ENCODE measurements around the gene FAM131C.
"Not testable (repeated sequence)": the region's sequence is repeated elsewhere in the genome, so short reads cannot be mapped to it uniquely, and the experiment has no call there.

FAM131C gene

DNA sequence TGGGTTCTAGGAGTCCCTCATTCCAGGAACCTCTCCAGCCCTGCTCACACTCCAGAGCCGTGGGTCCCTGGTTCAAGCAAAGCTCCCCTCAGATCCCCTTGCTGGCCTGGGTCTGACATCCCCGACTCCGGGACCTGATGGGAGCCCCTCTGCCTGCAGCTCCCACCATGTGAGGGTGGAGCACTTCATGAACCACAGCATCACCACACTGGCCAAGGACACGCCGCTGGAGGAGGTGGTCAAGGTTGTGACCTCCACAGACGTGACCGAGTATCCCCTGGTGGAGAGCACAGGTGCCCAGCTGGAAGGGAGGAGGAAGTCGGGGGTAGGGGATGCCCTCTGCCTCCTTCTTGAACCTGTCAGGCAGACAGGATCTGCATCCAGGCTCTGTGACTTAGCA is 41.9 kb downstream of the FAM131C start:
- DNase-seq (ENCODE audit: low spot score), result no peak
- Histone ChIP-seq H3K79me1 (ENCODE audit: low read depth, low read length) (no peaks in the 10 kb centered on the region), H3K4me2 (ENCODE audit: insufficient read depth, low read length, poor library complexity, severe bottlenecking) (no peak overlapping the region), H3K27ac (replicated peaks; ENCODE audit: low read length) (no peak overlapping the region), H3K27me3 (ENCODE audit: control insufficient read depth in 3 of 3, insufficient read depth in 3 of 3, low read depth in 1 of 3, low read length in 3 of 3) (peaks cover 0 to 13% (median 0%) of the 10 kb centered on the region in 3 experiments), H2BK12ac (ENCODE audit: low read length) (no peak overlapping the region), H3K36me3 (replicated peaks in 1 of 2; ENCODE audit: control insufficient read depth in 2 of 2, insufficient read depth in 2 of 2, low read length in 2 of 2) (no peaks in the 10 kb centered on the region), H3K4me3 (ENCODE audit: low read length in 2 of 2) (no peak overlapping the region), H3K9ac (ENCODE audit: low read depth, low read length, poor library complexity) (no peak overlapping the region), H3K9me3 (replicated peaks in 1 of 2; ENCODE audit: control insufficient read depth in 2 of 2, insufficient read depth in 1 of 2, low read depth in 1 of 2, low read length in 2 of 2) (no peaks in the 10 kb centered on the region), H3K4me1 (ENCODE audit: control insufficient read depth in 2 of 2, insufficient read depth in 1 of 2, low read depth in 1 of 2, low read length in 2 of 2) (peaks cover 3 to 8% of the 10 kb centered on the region in 2 donors), H3K23ac (ENCODE audit: low read depth, low read length, poor library complexity) (no peak overlapping the region), H2BK5ac (ENCODE audit: low read length) (no peak overlapping the region), H3K4ac (ENCODE audit: low read length) (no peak overlapping the region), H2BK120ac (ENCODE audit: low read depth, low read length) (no peak overlapping the region), H2BK15ac (ENCODE audit: low read length) (no peak overlapping the region), H4K91ac (ENCODE audit: low read depth, low read length, poor library complexity) (no peak overlapping the region), H4K8ac (ENCODE audit: low read depth, low read length) (no peak overlapping the region), H3K18ac (ENCODE audit: low read length) (no peak overlapping the region), H2AK5ac (ENCODE audit: low read depth, low read length) (no peak overlapping the region), H2AFZ (ENCODE audit: low read length) (no peak overlapping the region), H3K14ac (ENCODE audit: low read length) (no peak overlapping the region)
- no CpG with 5 or more reads among the region's 8 CpGs for WGBS, 2 donors (ENCODE audit: extremely low coverage in 2 of 2, insufficient read length in 2 of 2, insufficient replicate concordance in 1 of 2)

- H4K91ac ChIP-seq (ENCODE audit: low read depth, low read length, poor library complexity), result no peak overlapping the region
- no peaks in the 10 kb centered on the region for H3K36me3 ChIP-seq (replicated peaks in 1 of 2; ENCODE audit: control insufficient read depth in 2 of 2, insufficient read depth in 2 of 2, low read length in 2 of 2)
- no peak overlapping the region for H3K27ac ChIP-seq (replicated peaks; ENCODE audit: low read length)
- no peak overlapping the region for H2BK120ac ChIP-seq (ENCODE audit: low read depth, low read length)
- no peak overlapping the region for H3K14ac ChIP-seq (ENCODE audit: low read length)
- H2BK5ac ChIP-seq (ENCODE audit: low read length), result no peak overlapping the region
- no peak overlapping the region for H2AFZ ChIP-seq (ENCODE audit: low read length)
- no peak overlapping the region for H2BK15ac ChIP-seq (ENCODE audit: low read length)
- H4K8ac ChIP-seq (ENCODE audit: low read depth, low read length), result no peak overlapping the region
- no peak overlapping the region for H3K4me2 ChIP-seq (ENCODE audit: insufficient read depth, low read length, poor library complexity, severe bottlenecking)
- no peak overlapping the region for H3K4me3 ChIP-seq (ENCODE audit: low read length in 2 of 2)
- no peak overlapping the region for H3K4ac ChIP-seq (ENCODE audit: low read length)
- H3K4me1 ChIP-seq (ENCODE audit: control insufficient read depth in 2 of 2, insufficient read depth in 1 of 2, low read depth in 1 of 2, low read length in 2 of 2), result peaks cover 3 to 8% of the 10 kb centered on the region in 2 donors
- H2BK12ac ChIP-seq (ENCODE audit: low read length), result no peak overlapping the region
- H3K23ac ChIP-seq (ENCODE audit: low read depth, low read length, poor library complexity), result peak overlapping the region; percentile 6
- no peaks in the 10 kb centered on the region for H3K9me3 ChIP-seq (replicated peaks in 1 of 2; ENCODE audit: control insufficient read depth in 2 of 2, insufficient read depth in 1 of 2, low read depth in 1 of 2, low read length in 2 of 2)
- no CpG with 5 or more reads among the region's 1 CpG for WGBS, 2 donors (ENCODE audit: extremely low coverage in 2 of 2, insufficient read length in 2 of 2, insufficient replicate concordance in 1 of 2)
- peak overlapping the region; percentile 10 for H2AK5ac ChIP-seq (ENCODE audit: low read depth, low read length)
- H3K18ac ChIP-seq (ENCODE audit: low read length), result no peak overlapping the region
- H3K79me1 ChIP-seq (ENCODE audit: low read depth, low read length), result no peaks in the 10 kb centered on the region
- no peak overlapping the region for H3K9ac ChIP-seq (ENCODE audit: low read depth, low read length, poor library complexity)
- no peak for DNase-seq (ENCODE audit: low spot score)
- peaks cover 0 to 22% (median 0%) of the 10 kb centered on the region in 3 experiments for H3K27me3 ChIP-seq (ENCODE audit: control insufficient read depth in 3 of 3, insufficient read depth in 3 of 3, low read depth in 1 of 3, low read length in 3 of 3)
Measured at GRCh38 chr1:16029288-16029687, 44.2 kb downstream of the FAM131C start.

- not testable (repeated sequence) for H3K9me3 ChIP-seq (replicated peaks in 1 of 2; ENCODE audit: control insufficient read depth in 2 of 2, insufficient read depth in 1 of 2, low read depth in 1 of 2, low read length in 2 of 2); H2BK120ac ChIP-seq (ENCODE audit: low read depth, low read length); H4K91ac ChIP-seq (ENCODE audit: low read depth, low read length, poor library complexity); H3K79me1 ChIP-seq (ENCODE audit: low read depth, low read length); H2BK12ac ChIP-seq (ENCODE audit: low read length); DNase-seq (ENCODE audit: low spot score); H3K27ac ChIP-seq (replicated peaks; ENCODE audit: low read length); H2BK15ac ChIP-seq (ENCODE audit: low read length); H3K4me1 ChIP-seq (ENCODE audit: control insufficient read depth in 2 of 2, insufficient read depth in 1 of 2, low read depth in 1 of 2, low read length in 2 of 2); H2BK5ac ChIP-seq (ENCODE audit: low read length); H3K23ac ChIP-seq (ENCODE audit: low read depth, low read length, poor library complexity); H3K18ac ChIP-seq (ENCODE audit: low read length); H2AK5ac ChIP-seq (ENCODE audit: low read depth, low read length); H3K4me3 ChIP-seq (ENCODE audit: low read length in 2 of 2); H3K9ac ChIP-seq (ENCODE audit: low read depth, low read length, poor library complexity); H3K36me3 ChIP-seq (replicated peaks in 1 of 2; ENCODE audit: control insufficient read depth in 2 of 2, insufficient read depth in 2 of 2, low read length in 2 of 2); H3K14ac ChIP-seq (ENCODE audit: low read length); H4K8ac ChIP-seq (ENCODE audit: low read depth, low read length); H3K4ac ChIP-seq (ENCODE audit: low read length); H2AFZ ChIP-seq (ENCODE audit: low read length); H3K4me2 ChIP-seq (ENCODE audit: insufficient read depth, low read length, poor library complexity, severe bottlenecking)
- no CpG with 5 or more reads among the region's 13 CpGs for WGBS, 2 donors (ENCODE audit: extremely low coverage in 2 of 2, insufficient read length in 2 of 2, insufficient replicate concordance in 1 of 2)
- H3K27me3 ChIP-seq (ENCODE audit: control insufficient read depth in 3 of 3, insufficient read depth in 3 of 3, low read depth in 1 of 3, low read length in 3 of 3), result peaks cover 0 to 26% (median 0%) of the 10 kb centered on the region in 3 experiments
Measured at GRCh38 chr1:16029003-16029268, 44.5 kb downstream of the FAM131C start.

DNA sequence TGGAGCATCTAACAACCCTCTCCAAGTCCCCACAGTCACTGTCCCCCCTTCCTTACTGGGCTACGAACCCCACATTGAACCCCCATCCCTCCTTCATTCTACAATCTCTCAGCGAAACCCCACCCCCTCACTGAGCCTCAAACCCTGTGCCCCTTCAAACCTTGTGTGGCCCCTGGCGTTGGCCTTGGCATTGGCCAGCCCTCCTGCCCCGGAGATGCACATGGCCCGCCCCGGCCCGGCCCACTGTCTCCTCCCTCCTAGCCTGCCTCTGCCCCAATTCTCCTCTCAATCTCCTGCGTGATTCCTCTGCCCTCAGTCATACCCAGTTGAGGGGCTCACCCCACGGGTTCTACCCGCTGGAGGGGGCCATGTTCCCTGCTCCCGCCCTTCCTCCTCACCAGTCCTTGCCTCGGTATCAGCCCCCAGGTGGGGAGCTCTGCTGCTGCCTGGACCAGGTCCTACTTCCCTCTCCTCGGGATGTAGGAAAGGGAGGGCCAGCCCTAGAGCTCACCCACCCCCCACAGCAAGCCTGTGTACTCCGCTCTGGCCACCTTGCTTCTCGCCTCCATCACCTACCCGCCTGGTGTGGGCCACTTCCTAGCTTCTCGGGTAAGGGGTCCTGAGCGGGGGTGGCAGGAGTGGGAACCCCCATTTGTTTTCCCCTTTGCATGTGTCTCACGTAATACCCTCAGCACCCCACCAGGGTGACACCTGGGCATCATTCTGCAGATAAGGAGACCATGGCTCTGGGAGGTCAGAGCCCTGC is 45.0 kb downstream of the FAM131C start:
- H3K4me1 ChIP-seq (ENCODE audit: control insufficient read depth in 2 of 2, insufficient read depth in 1 of 2, low read depth in 1 of 2, low read length in 2 of 2), result peaks cover 3 to 8% of the 10 kb centered on the region in 2 donors
- H3K79me1 ChIP-seq (ENCODE audit: low read depth, low read length), result no peaks in the 10 kb centered on the region
- H3K27me3 ChIP-seq (ENCODE audit: control insufficient read depth in 3 of 3, insufficient read depth in 3 of 3, low read depth in 1 of 3, low read length in 3 of 3), result peaks cover 0 to 31% (median 0%) of the 10 kb centered on the region in 3 experiments
- H2BK12ac ChIP-seq (ENCODE audit: low read length), result no peak overlapping the region
- no peak overlapping the region for H3K14ac ChIP-seq (ENCODE audit: low read length)
- H2BK15ac ChIP-seq (ENCODE audit: low read length), result no peak overlapping the region
- H3K4me2 ChIP-seq (ENCODE audit: insufficient read depth, low read length, poor library complexity, severe bottlenecking), result no peak overlapping the region
- WGBS, 2 donors (ENCODE audit: extremely low coverage in 2 of 2, insufficient read length in 2 of 2, insufficient replicate concordance in 1 of 2), result no CpG with 5 or more reads among the region's 19 CpGs
- H3K36me3 ChIP-seq (replicated peaks in 1 of 2; ENCODE audit: control insufficient read depth in 2 of 2, insufficient read depth in 2 of 2, low read length in 2 of 2), result no peaks in the 10 kb centered on the region
- H3K18ac ChIP-seq (ENCODE audit: low read length), result no peak overlapping the region
- H3K9ac ChIP-seq (ENCODE audit: low read depth, low read length, poor library complexity), result no peak overlapping the region
- DNase-seq (ENCODE audit: low spot score), result no peak
- H2BK5ac ChIP-seq (ENCODE audit: low read length), result no peak overlapping the region
- H2BK120ac ChIP-seq (ENCODE audit: low read depth, low read length), result no peak overlapping the region
- H3K4ac ChIP-seq (ENCODE audit: low read length), result no peak overlapping the region
- H3K9me3 ChIP-seq (replicated peaks in 1 of 2; ENCODE audit: control insufficient read depth in 2 of 2, insufficient read depth in 1 of 2, low read depth in 1 of 2, low read length in 2 of 2), result no peaks in the 10 kb centered on the region
- H3K27ac ChIP-seq (replicated peaks; ENCODE audit: low read length), result no peak overlapping the region
- H2AFZ ChIP-seq (ENCODE audit: low read length), result no peak overlapping the region
- peak overlapping the region; percentile 80 for H2AK5ac ChIP-seq (ENCODE audit: low read depth, low read length)
- H4K8ac ChIP-seq (ENCODE audit: low read depth, low read length), result no peak overlapping the region
- H4K91ac ChIP-seq (ENCODE audit: low read depth, low read length, poor library complexity), result no peak overlapping the region
- no peak overlapping the region for H3K23ac ChIP-seq (ENCODE audit: low read depth, low read length, poor library complexity)
- H3K4me3 ChIP-seq (ENCODE audit: low read length in 2 of 2), result no peak overlapping the region

All from neuronal stem cell (in vitro differentiated cells).